Measurements from ENCODE around the gene BTD.

BTD gene

GRCh38 chr3:15649341-15649740 lies 47.8 kb downstream of the BTD start:
- no peak for DNase-seq (ENCODE audit: low read depth in 1 of 2, low spot score in 1 of 2)
- no peak for TF ChIP-seq JUND (IDR thresholded peaks at IDR 0.05; ENCODE audit: low read depth)
- in situ Hi-C loops (cut with HindIII; ENCODE audit: low pct_unique_long_range_greater_than_20kb, low sequenced_read_pairs): no loop called here

- in situ Hi-C loops (cut with HindIII; ENCODE audit: low pct_unique_long_range_greater_than_20kb, low sequenced_read_pairs): no loop called here
- DNase-seq (ENCODE audit: low read depth in 1 of 2, low spot score in 1 of 2): no peak
- TF ChIP-seq JUND (IDR thresholded peaks at IDR 0.05; ENCODE audit: low read depth): no peak
These were observed 48.3 kb downstream of the BTD start for GRCh38 chr3:15649858-15650257.

- no peak for DNase-seq (ENCODE audit: low read depth in 1 of 2, low spot score in 1 of 2)
- in situ Hi-C loops (cut with HindIII; ENCODE audit: low pct_unique_long_range_greater_than_20kb, low sequenced_read_pairs): no loop called here
- TF ChIP-seq JUND (IDR thresholded peaks at IDR 0.05; ENCODE audit: low read depth): no peak
These were observed 49.9 kb downstream of the BTD start for GRCh38 chr3:15651396-15651795.

- in situ Hi-C loops (cut with HindIII; ENCODE audit: low pct_unique_long_range_greater_than_20kb, low sequenced_read_pairs): no loop called here
These were observed 51.8 kb downstream of the BTD start for GRCh38 chr3:15653321-15653720.

GRCh38 chr3:15654127-15654526 lies 52.6 kb downstream of the BTD start:
- DNase-seq (ENCODE audit: low read depth in 1 of 2, low spot score in 1 of 2): no peak
- in situ Hi-C loops (cut with HindIII; ENCODE audit: low pct_unique_long_range_greater_than_20kb, low sequenced_read_pairs): no loop called here
- no peak for TF ChIP-seq JUND (IDR thresholded peaks at IDR 0.05; ENCODE audit: low read depth)

More at GRCh38 chr3:15653321-15653720, 51.8 kb downstream of the BTD start:
- TF ChIP-seq JUND (IDR thresholded peaks at IDR 0.05; ENCODE audit: low read depth): no peak
- no peak for DNase-seq (ENCODE audit: low read depth in 1 of 2, low spot score in 1 of 2)

GRCh38 chr3:15654891-15655290 lies 53.3 kb downstream of the BTD start:
- no peak for DNase-seq (ENCODE audit: low read depth in 1 of 2, low spot score in 1 of 2)
- in situ Hi-C loops (cut with HindIII; ENCODE audit: low pct_unique_long_range_greater_than_20kb, low sequenced_read_pairs): no loop called here
- no peak for TF ChIP-seq JUND (IDR thresholded peaks at IDR 0.05; ENCODE audit: low read depth)

GRCh38 chr3:15656342-15656741 lies 54.8 kb downstream of the BTD start:
- DNase-seq (ENCODE audit: low read depth in 1 of 2, low spot score in 1 of 2): no peak
- in situ Hi-C loops (cut with HindIII; ENCODE audit: low pct_unique_long_range_greater_than_20kb, low sequenced_read_pairs): no loop called here
- TF ChIP-seq JUND (IDR thresholded peaks at IDR 0.05; ENCODE audit: low read depth): no peak

- TF ChIP-seq JUND (IDR thresholded peaks at IDR 0.05; ENCODE audit: low read depth): no peak
- DNase-seq (ENCODE audit: low read depth in 1 of 2, low spot score in 1 of 2): no peak
- in situ Hi-C loops (cut with HindIII; ENCODE audit: low pct_unique_long_range_greater_than_20kb, low sequenced_read_pairs): no loop called here
These were observed 55.5 kb downstream of the BTD start for GRCh38 chr3:15657016-15657415.

- in situ Hi-C loops (cut with HindIII; ENCODE audit: low pct_unique_long_range_greater_than_20kb, low sequenced_read_pairs): no loop called here
- TF ChIP-seq JUND (IDR thresholded peaks at IDR 0.05; ENCODE audit: low read depth): no peak
- DNase-seq (ENCODE audit: low read depth in 1 of 2, low spot score in 1 of 2): peak in 1 of 2 experiments; percentile 18
These were observed 57.9 kb downstream of the BTD start for GRCh38 chr3:15659254-15659975.

- no peak for DNase-seq (ENCODE audit: low read depth in 1 of 2, low spot score in 1 of 2)
- in situ Hi-C loops (cut with HindIII; ENCODE audit: low pct_unique_long_range_greater_than_20kb, low sequenced_read_pairs): no loop called here
- TF ChIP-seq JUND (IDR thresholded peaks at IDR 0.05; ENCODE audit: low read depth): no peak
These were observed 58.8 kb downstream of the BTD start for GRCh38 chr3:15660055-15660935.

GRCh38 chr3:15664144-15664543 lies 62.6 kb downstream of the BTD start:
- no peak for DNase-seq (ENCODE audit: low read depth in 1 of 2, low spot score in 1 of 2)
- in situ Hi-C loops (cut with HindIII; ENCODE audit: low pct_unique_long_range_greater_than_20kb, low sequenced_read_pairs): no loop called here
- no peak for TF ChIP-seq JUND (IDR thresholded peaks at IDR 0.05; ENCODE audit: low read depth)

- no peak for DNase-seq (ENCODE audit: low read depth in 1 of 2, low spot score in 1 of 2)
- TF ChIP-seq JUND (IDR thresholded peaks at IDR 0.05; ENCODE audit: low read depth): no peak
- in situ Hi-C loops (cut with HindIII; ENCODE audit: low pct_unique_long_range_greater_than_20kb, low sequenced_read_pairs): no loop called here
These were observed 64.1 kb downstream of the BTD start for GRCh38 chr3:15665510-15666150.

GRCh38 chr3:15666277-15666676 lies 64.7 kb downstream of the BTD start:
- TF ChIP-seq JUND (IDR thresholded peaks at IDR 0.05; ENCODE audit: low read depth): no peak
- in situ Hi-C loops (cut with HindIII; ENCODE audit: low pct_unique_long_range_greater_than_20kb, low sequenced_read_pairs): no loop called here
- no peak for DNase-seq (ENCODE audit: low read depth in 1 of 2, low spot score in 1 of 2)

Data from T47D (cell line).